ENCODE data around the gene GOLPH3L.

GRCh38 chr1:150720098-150720497 lies 23.1 kb upstream of the GOLPH3L start:
- TF ChIP-seq EZH2 (optimal IDR thresholded peaks at IDR 0.05; ENCODE audit: low read depth, low read length): no peak
- TF ChIP-seq CTCF (IDR thresholded peaks at IDR 0.05; ENCODE audit: low read length): no peak
- no peak for TF ChIP-seq EZH2phosphoT487 (IDR thresholded peaks at IDR 0.05; ENCODE audit: low read length)

Measured in MM.1S (cell line).